ENCODE data around the gene LRMDA.

DNA sequence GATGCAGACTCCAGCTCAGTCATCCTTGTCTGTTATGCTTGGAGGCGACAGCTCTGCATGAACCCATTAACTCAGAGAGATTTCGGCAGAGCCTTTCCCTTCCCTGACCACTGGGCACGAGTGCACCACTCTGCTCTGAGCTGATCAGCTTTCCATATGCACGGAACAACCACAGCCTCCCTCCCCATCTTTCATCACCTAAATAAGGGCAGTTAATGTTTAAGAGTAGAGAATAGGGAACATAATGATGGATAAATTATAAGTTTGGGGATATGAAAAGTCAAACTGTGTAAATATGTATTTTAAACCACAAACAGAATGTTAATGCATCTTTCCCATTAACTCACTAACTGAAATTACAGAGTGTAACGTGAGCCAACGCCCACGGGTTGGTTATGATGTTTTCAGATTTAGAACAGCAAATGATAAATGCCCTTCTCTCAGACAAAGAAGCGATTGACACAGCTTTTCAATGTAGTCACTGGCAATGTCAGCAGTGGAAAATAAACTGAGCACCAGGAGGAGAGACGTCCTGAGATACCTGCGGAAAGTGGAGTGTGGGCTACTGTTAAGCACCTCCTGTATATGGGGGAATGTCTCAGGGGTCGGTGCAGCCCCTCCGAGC, 658.2 kb downstream of the LRMDA start:
- TF ChIP-seq, protein P1, sequence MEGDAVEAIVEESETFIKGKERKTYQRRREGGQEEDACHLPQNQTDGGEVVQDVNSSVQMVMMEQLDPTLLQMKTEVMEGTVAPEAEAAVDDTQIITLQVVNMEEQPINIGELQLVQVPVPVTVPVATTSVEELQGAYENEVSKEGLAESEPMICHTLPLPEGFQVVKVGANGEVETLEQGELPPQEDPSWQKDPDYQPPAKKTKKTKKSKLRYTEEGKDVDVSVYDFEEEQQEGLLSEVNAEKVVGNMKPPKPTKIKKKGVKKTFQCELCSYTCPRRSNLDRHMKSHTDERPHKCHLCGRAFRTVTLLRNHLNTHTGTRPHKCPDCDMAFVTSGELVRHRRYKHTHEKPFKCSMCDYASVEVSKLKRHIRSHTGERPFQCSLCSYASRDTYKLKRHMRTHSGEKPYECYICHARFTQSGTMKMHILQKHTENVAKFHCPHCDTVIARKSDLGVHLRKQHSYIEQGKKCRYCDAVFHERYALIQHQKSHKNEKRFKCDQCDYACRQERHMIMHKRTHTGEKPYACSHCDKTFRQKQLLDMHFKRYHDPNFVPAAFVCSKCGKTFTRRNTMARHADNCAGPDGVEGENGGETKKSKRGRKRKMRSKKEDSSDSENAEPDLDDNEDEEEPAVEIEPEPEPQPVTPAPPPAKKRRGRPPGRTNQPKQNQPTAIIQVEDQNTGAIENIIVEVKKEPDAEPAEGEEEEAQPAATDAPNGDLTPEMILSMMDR (IDR thresholded peaks at IDR 0.05) = no peak
- TF ChIP-seq POLR2AphosphoS5 (IDR thresholded peaks at IDR 0.05) = no peak

Data from transverse colon (tissue), 4 donors.